Stimulated activated CD8-positive, alpha-beta memory T cell treated with anti-CD3 and anti-CD28 coated beads, Interleukin-2, amount 100 ng/mL, for 48 hours (primary cell): ENCODE data around the gene PWWP3B.
"Not testable (repeated sequence)": the region's sequence is repeated elsewhere in the genome, so short reads cannot be mapped to it uniquely, and the experiment has no call there.

Source experiments
- DNase-seq, 2 donors: peaks; one replicate each; pipeline ENCODE4 v3.0.0-alpha.2; 2020; ENCODE audit warnings: low read depth in 2 of 2

The PWWP3B gene

GRCh38 chrX:106168107-106168506 lies at the start of gene PWWP3B:
PWWP3B (plus strand) TSS chrX:106168305; CDS start chrX:106205433, 37,128 bp downstream.
- no peak for DNase-seq

DNA sequence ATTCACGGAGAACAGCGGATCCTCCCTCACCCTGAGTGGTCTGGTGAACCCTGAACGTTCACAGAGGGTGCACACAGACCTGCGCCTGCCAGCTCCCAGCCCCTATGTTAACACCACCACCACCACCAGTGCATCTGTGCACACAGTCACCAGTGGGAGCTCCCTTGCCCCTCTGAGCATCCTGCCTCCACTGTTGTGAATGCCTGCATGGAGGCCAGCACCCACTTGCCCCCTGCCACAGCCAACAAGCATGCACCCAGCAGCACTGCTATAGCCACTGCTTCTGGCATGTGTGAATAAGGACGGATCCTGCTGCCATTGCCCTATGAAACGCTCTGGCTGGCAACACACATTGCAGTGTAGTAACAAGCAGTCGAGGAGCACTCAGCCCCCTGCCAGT lies 29.1 kb upstream of the PWWP3B start:
- DNase-seq, result no peak

DNA sequence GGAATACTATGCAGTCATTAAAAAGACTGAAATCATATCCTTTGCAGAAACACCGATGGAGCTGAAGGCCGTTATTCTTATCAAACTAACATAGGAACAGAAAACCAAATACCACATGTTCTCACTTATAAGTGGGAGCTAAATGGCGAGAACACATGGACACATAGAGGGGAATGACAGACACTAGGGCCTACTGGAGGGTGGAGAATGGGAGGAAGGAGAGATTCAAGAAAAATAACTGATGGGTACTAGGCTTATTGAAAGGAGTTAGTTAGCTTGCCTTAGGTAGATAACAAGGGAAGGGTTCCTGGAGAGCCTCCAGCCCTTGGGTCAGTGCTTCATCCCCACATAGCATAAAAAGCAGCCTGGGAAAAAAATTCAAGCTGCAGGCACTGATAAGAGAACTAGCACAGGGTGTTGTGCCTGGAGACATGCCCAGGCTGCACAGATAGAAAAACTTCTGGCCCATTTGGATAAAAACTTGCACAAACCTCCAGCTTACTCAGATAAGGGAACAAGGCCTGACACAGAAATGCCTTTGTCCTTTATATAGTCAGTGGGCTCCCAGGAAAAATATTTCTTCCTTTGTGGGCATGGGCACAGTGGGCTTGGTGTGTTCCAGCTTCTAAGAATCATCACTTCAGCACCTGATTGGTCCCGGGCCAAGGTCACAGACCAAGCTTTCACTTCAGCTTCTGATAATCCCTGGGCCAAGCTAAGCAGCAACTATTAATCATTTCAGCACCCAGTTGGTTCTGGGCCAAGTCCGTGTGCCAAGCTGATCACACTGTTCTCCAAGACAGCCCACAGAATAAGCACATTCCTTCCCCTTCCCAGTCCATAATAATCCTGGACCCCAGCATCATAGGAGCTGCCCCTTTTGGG lies 23.1 kb upstream of the PWWP3B start:
- no peak for DNase-seq

DNA sequence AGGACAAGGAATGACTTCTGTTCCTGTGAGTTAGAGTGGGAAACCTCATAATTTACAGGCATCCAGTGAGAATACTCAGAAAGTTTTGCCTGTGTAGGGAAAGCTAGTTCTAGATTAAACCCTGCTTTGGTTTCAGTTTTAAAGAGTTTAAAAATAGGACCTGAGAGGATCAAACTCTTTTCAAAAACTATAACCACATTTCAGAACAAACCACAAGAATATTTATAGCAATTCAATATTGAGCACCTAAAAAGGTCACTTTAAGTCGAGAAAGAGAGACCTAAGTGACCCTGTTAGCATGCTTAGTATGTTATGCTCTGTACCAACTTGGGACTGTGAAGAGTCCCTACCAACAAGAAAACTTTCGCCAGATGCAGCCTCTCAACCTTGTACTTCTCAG lies 17.4 kb upstream of the PWWP3B start:
- DNase-seq, result no peak

GRCh38 chrX:106159861-106160282 lies 8.2 kb upstream of the PWWP3B start:
- DNase-seq, result no peak

DNA sequence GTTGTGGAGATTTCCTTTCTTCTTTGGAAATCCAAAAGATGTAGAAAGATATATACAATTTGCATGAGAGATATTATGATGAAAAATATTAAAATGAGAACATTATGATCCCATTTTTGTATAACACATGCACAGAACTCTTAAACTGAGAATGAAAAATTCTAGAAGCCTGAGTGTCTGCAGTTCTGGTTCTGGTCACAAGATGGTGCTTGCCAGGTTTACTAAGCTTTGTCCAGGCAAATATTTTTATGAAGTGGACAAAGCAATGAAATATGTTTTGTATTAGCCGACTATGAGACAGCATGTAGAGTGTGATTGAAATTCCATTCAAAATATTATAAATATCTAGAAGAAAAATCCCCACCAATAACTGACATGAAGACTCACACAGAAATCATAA lies 2.2 kb downstream of the PWWP3B start:
- no peak for DNase-seq

- DNase-seq, result no peak
Measured at GRCh38 chrX:106171293-106171820, 3.3 kb downstream of the PWWP3B start.

DNA sequence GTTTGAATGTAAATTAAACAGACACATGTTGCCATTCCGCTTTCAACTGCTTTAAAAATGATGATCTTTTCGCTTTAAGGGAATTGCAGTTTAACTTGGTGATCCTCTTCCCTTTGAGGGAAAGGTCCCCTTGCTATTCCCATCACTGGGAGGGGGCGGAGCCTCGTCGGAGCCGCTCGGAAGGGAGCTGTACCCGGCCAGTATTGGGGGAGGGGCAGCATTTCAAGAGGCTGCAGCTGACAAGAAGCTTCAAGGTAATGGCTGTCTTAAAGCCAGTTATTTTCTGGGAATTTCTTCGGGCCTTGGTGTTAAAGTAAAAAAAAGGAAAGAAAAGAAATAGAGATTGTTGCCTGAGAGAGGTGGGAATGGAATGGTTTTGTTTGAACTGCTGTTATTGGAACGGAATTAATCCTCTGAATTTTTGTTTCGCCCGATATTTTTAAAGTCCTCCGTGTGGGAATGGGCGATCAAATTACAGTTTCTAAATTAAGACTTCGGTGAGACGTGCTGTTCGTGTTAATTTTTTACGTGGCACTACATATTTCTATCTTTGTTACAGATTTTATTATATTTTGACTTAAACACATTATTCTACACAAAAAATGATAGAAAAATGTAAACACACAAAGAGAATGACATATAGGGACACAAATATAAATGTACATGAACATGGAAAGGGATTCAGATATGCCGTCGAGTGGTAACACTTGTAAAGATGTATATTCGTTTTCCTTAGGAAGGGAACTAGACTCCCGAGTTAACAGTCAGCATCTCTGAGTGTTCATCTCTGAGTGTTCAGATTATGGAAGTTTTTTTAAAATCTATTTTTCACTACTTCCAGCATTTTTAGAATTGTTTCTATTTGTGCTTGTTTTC lies 9.2 kb downstream of the PWWP3B start:
- DNase-seq, result no peak

DNA sequence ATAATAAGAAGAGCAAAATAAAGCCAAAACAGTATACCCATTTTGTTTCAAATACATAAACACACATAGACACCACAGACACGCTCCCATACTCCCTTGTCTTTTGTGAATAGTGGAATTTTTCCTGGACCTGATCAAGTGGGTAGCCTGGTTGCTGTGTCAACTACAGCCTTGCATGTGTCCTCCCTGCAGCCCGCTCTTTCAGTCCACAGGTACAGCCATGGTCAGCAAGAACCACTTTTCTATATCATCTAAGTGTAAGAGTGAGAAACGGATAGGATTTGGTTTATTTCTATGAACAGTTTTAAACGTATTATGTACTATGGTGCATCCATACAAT lies 9.8 kb downstream of the PWWP3B start:
- no peak for DNase-seq

DNA sequence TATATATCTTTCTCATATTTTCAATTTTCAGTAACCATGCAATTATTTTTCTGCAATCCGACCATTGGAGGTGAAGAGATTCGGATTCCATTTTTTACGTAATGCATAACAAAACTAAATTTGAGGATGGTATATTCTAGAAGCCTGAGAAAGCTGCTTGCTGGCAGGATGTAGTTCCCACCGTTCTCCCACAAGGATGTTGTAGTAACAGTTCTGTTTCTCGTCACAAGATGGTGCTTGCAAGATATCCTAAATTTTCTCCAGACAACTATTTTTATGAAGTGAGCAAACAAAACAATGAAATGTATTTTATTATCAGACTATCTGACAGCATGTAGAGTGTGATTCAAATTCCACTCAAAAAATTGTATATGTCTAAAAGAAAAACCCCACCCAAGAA lies 10.7 kb downstream of the PWWP3B start:
- no peak for DNase-seq

GRCh38 chrX:106183685-106184084 lies 15.6 kb downstream of the PWWP3B start:
- DNase-seq, result not testable (repeated sequence)

DNA sequence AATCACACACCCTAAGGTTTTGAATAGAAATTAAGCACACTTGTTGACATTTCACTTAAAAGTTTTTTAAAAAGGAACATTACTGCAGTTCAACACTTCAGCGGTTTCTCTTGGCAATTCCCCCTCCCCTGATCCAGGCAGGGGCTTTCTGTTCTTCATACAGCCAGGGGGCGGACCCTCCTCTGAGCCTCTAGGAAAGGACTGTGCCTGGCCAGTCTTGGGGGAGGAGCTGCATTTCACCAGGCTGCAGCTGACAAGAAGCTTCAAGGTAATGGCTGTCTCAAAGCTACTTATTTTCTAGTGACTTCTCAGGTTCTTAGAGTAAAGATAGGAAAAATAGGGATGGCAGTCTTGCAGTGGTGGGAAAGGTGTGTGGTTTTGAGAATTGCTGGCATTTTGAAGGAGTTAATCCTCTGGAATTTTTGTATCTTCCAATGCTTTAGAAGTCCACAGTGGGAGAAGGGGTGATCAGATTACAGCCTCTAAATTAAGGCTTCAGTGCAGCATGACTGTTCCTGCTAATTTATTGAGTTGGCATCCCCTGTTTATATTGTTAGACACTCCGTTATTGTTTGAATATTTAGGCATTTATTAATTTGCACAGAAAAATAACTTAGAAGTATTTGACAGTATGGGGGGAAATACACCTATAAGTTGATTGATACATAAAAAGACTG lies 33.5 kb downstream of the PWWP3B start:
- no peak for DNase-seq

- DNase-seq, result no peak
Measured at GRCh38 chrX:106203315-106203714, 35.2 kb downstream of the PWWP3B start.

- no peak for DNase-seq
Measured at GRCh38 chrX:106208154-106208553, 40.0 kb downstream of the PWWP3B start.
